ENCODE data around the gene SRCAP.

SRCAP gene

GRCh38 chr16:30652718-30653117 is 46.3 kb upstream of the SRCAP start:
- Histone ChIP-seq H3K36me3 (ENCODE audit: control insufficient read depth, insufficient read depth, low read length) (no peaks in the 10 kb centered on the region), H2BK15ac (replicated peaks; ENCODE audit: low read depth) (no peak overlapping the region), H2AK5ac (ENCODE audit: low read length) (no peak overlapping the region), H3K27me3 (ENCODE audit: insufficient read depth, low read length, poor library complexity) (no peaks in the 10 kb centered on the region), H4K5ac (ENCODE audit: low read length) (no peak overlapping the region), H3K9ac (ENCODE audit: low read length) (no peak overlapping the region), H3K4me3 (ENCODE audit: low read length) (no peak overlapping the region), H3K4ac (ENCODE audit: low read depth, low read length) (no peak overlapping the region), H3K4me2 (ENCODE audit: low read length) (no peak overlapping the region), H3K27ac (ENCODE audit: low read depth, low read length) (no peak overlapping the region), H4K8ac (ENCODE audit: low read depth, low read length) (no peak overlapping the region), H3K79me2 (ENCODE audit: control insufficient read depth, insufficient read depth, low read length) (no peaks in the 10 kb centered on the region), H2BK120ac (ENCODE audit: low read depth, low read length) (no peak overlapping the region), H3K23ac (ENCODE audit: low read length) (no peak overlapping the region), H2BK5ac (ENCODE audit: low read length) (no peak overlapping the region), H3K18ac (ENCODE audit: low read length) (no peak overlapping the region), H3K56ac (ENCODE audit: low read length) (no peak overlapping the region), H3K4me1 (ENCODE audit: control insufficient read depth, low read depth, low read length) (peaks cover 2% of the 10 kb centered on the region), H3K79me1 (ENCODE audit: low read length) (no peaks in the 10 kb centered on the region)
- DNase-seq = no peak
- no CpG with 5 or more reads among the region's 18 CpGs for WGBS (ENCODE audit: extremely low coverage, insufficient coverage, low lambda C conversion rate)

- H3K79me1 ChIP-seq (ENCODE audit: low read length) = no peaks in the 10 kb centered on the region
- WGBS (ENCODE audit: extremely low coverage, insufficient coverage, low lambda C conversion rate) = no CpG with 5 or more reads among the region's 18 CpGs
- H3K4ac ChIP-seq (ENCODE audit: low read depth, low read length) = no peak overlapping the region
- no peaks in the 10 kb centered on the region for H3K27me3 ChIP-seq (ENCODE audit: insufficient read depth, low read length, poor library complexity)
- no peak overlapping the region for H3K23ac ChIP-seq (ENCODE audit: low read length)
- no peak overlapping the region for H3K56ac ChIP-seq (ENCODE audit: low read length)
- no peak overlapping the region for H3K18ac ChIP-seq (ENCODE audit: low read length)
- no peak overlapping the region for H3K9ac ChIP-seq (ENCODE audit: low read length)
- no peaks in the 10 kb centered on the region for H3K79me2 ChIP-seq (ENCODE audit: control insufficient read depth, insufficient read depth, low read length)
- H4K5ac ChIP-seq (ENCODE audit: low read length) = no peak overlapping the region
- H3K36me3 ChIP-seq (ENCODE audit: control insufficient read depth, insufficient read depth, low read length) = no peaks in the 10 kb centered on the region
- H3K4me1 ChIP-seq (ENCODE audit: control insufficient read depth, low read depth, low read length) = peaks cover 2% of the 10 kb centered on the region
- H2BK120ac ChIP-seq (ENCODE audit: low read depth, low read length) = no peak overlapping the region
- no peak overlapping the region for H3K4me2 ChIP-seq (ENCODE audit: low read length)
- H2AK5ac ChIP-seq (ENCODE audit: low read length) = no peak overlapping the region
- H2BK15ac ChIP-seq (replicated peaks; ENCODE audit: low read depth) = no peak overlapping the region
- DNase-seq = no peak
- H4K8ac ChIP-seq (ENCODE audit: low read depth, low read length) = no peak overlapping the region
- H3K27ac ChIP-seq (ENCODE audit: low read depth, low read length) = no peak overlapping the region
- no peak overlapping the region for H3K4me3 ChIP-seq (ENCODE audit: low read length)
- H2BK5ac ChIP-seq (ENCODE audit: low read length) = no peak overlapping the region
These were observed 44.1 kb upstream of the SRCAP start for GRCh38 chr16:30654856-30655255.

- DNase-seq = no peak
These were observed 43.1 kb upstream of the SRCAP start for GRCh38 chr16:30655815-30656347.

GRCh38 chr16:30656388-30656787 is 42.6 kb upstream of the SRCAP start:
- Histone ChIP-seq H3K79me1 (ENCODE audit: low read length) (peaks cover 7% of the 10 kb centered on the region), H3K23ac (ENCODE audit: low read length) (no peak overlapping the region), H3K79me2 (ENCODE audit: control insufficient read depth, insufficient read depth, low read length) (no peaks in the 10 kb centered on the region), H3K4me3 (ENCODE audit: low read length) (no peak overlapping the region), H3K4me1 (ENCODE audit: control insufficient read depth, low read depth, low read length) (peaks cover 5% of the 10 kb centered on the region), H3K27ac (ENCODE audit: low read depth, low read length) (no peak overlapping the region), H4K5ac (ENCODE audit: low read length) (no peak overlapping the region), H3K18ac (ENCODE audit: low read length) (no peak overlapping the region), H3K4me2 (ENCODE audit: low read length) (no peak overlapping the region), H4K8ac (ENCODE audit: low read depth, low read length) (no peak overlapping the region), H3K27me3 (ENCODE audit: insufficient read depth, low read length, poor library complexity) (no peaks in the 10 kb centered on the region), H2AK5ac (ENCODE audit: low read length) (no peak overlapping the region), H3K56ac (ENCODE audit: low read length) (no peak overlapping the region), H2BK5ac (ENCODE audit: low read length) (no peak overlapping the region), H3K4ac (ENCODE audit: low read depth, low read length) (no peak overlapping the region), H3K36me3 (ENCODE audit: control insufficient read depth, insufficient read depth, low read length) (peaks cover 2% of the 10 kb centered on the region), H2BK15ac (replicated peaks; ENCODE audit: low read depth) (no peak overlapping the region), H2BK120ac (ENCODE audit: low read depth, low read length) (no peak overlapping the region), H3K9ac (ENCODE audit: low read length) (no peak overlapping the region)
- no CpG with 5 or more reads among the region's 8 CpGs for WGBS (ENCODE audit: extremely low coverage, insufficient coverage, low lambda C conversion rate)
- no peak for DNase-seq

More at GRCh38 chr16:30655815-30656347, 43.1 kb upstream of the SRCAP start:
- H3K4me3 ChIP-seq (ENCODE audit: low read length) = no peak overlapping the region
- H3K79me2 ChIP-seq (ENCODE audit: control insufficient read depth, insufficient read depth, low read length) = no peaks in the 10 kb centered on the region
- no peaks in the 10 kb centered on the region for H3K36me3 ChIP-seq (ENCODE audit: control insufficient read depth, insufficient read depth, low read length)
- H3K27ac ChIP-seq (ENCODE audit: low read depth, low read length) = no peak overlapping the region
- WGBS (ENCODE audit: extremely low coverage, insufficient coverage, low lambda C conversion rate) = no CpG with 5 or more reads among the region's 12 CpGs
- H2BK5ac ChIP-seq (ENCODE audit: low read length) = no peak overlapping the region
- H2AK5ac ChIP-seq (ENCODE audit: low read length) = no peak overlapping the region
- H3K56ac ChIP-seq (ENCODE audit: low read length) = no peak overlapping the region
- no peak overlapping the region for H3K9ac ChIP-seq (ENCODE audit: low read length)
- peaks cover 5% of the 10 kb centered on the region for H3K79me1 ChIP-seq (ENCODE audit: low read length)
- H4K5ac ChIP-seq (ENCODE audit: low read length) = no peak overlapping the region
- no peak overlapping the region for H3K4ac ChIP-seq (ENCODE audit: low read depth, low read length)
- H4K8ac ChIP-seq (ENCODE audit: low read depth, low read length) = no peak overlapping the region
- no peak overlapping the region for H3K23ac ChIP-seq (ENCODE audit: low read length)
- no peak overlapping the region for H3K18ac ChIP-seq (ENCODE audit: low read length)
- no peak overlapping the region for H2BK15ac ChIP-seq (replicated peaks; ENCODE audit: low read depth)
- H3K4me2 ChIP-seq (ENCODE audit: low read length) = no peak overlapping the region
- no peaks in the 10 kb centered on the region for H3K27me3 ChIP-seq (ENCODE audit: insufficient read depth, low read length, poor library complexity)
- peaks cover 5% of the 10 kb centered on the region for H3K4me1 ChIP-seq (ENCODE audit: control insufficient read depth, low read depth, low read length)
- H2BK120ac ChIP-seq (ENCODE audit: low read depth, low read length) = no peak overlapping the region

- Histone ChIP-seq H3K56ac (ENCODE audit: low read length) (peak overlapping the region; percentile 90), H3K36me3 (ENCODE audit: control insufficient read depth, insufficient read depth, low read length) (peaks cover 2% of the 10 kb centered on the region), H4K5ac (ENCODE audit: low read length) (no peak overlapping the region), H3K4me1 (ENCODE audit: control insufficient read depth, low read depth, low read length) (peaks cover 3% of the 10 kb centered on the region), H2BK15ac (replicated peaks; ENCODE audit: low read depth) (no peak overlapping the region), H3K4ac (ENCODE audit: low read depth, low read length) (no peak overlapping the region), H3K23ac (ENCODE audit: low read length) (no peak overlapping the region), H3K18ac (ENCODE audit: low read length) (peak overlapping the region; percentile 32), H3K27ac (ENCODE audit: low read depth, low read length) (no peak overlapping the region), H3K79me1 (ENCODE audit: low read length) (peaks cover 7% of the 10 kb centered on the region), H4K8ac (ENCODE audit: low read depth, low read length) (no peak overlapping the region), H3K9ac (ENCODE audit: low read length) (peak overlapping the region; percentile 57), H3K27me3 (ENCODE audit: insufficient read depth, low read length, poor library complexity) (no peaks in the 10 kb centered on the region), H3K79me2 (ENCODE audit: control insufficient read depth, insufficient read depth, low read length) (no peaks in the 10 kb centered on the region), H2AK5ac (ENCODE audit: low read length) (no peak overlapping the region), H2BK120ac (ENCODE audit: low read depth, low read length) (no peak overlapping the region), H3K4me3 (ENCODE audit: low read length) (peak overlapping the region; percentile 20), H3K4me2 (ENCODE audit: low read length) (peak overlapping the region; percentile 69), H2BK5ac (ENCODE audit: low read length) (no peak overlapping the region)
- no peak for DNase-seq
- no CpG with 5 or more reads among the region's 32 CpGs for WGBS (ENCODE audit: extremely low coverage, insufficient coverage, low lambda C conversion rate)
These were observed 41.8 kb upstream of the SRCAP start for GRCh38 chr16:30656974-30657865.

Measured in mesendoderm (in vitro differentiated cells).